Fibroblast of skin of right quadriceps (primary cell): ENCODE results near the gene DOCK2.
"Not testable (repeated sequence)": the region's sequence is repeated elsewhere in the genome, so short reads cannot be mapped to it uniquely, and the experiment has no call there.

Source experiments
- DNase-seq: peaks from one replicate; pipeline ENCODE4 v3.0.0-alpha.2; 2013

Gene DOCK2

DNA sequence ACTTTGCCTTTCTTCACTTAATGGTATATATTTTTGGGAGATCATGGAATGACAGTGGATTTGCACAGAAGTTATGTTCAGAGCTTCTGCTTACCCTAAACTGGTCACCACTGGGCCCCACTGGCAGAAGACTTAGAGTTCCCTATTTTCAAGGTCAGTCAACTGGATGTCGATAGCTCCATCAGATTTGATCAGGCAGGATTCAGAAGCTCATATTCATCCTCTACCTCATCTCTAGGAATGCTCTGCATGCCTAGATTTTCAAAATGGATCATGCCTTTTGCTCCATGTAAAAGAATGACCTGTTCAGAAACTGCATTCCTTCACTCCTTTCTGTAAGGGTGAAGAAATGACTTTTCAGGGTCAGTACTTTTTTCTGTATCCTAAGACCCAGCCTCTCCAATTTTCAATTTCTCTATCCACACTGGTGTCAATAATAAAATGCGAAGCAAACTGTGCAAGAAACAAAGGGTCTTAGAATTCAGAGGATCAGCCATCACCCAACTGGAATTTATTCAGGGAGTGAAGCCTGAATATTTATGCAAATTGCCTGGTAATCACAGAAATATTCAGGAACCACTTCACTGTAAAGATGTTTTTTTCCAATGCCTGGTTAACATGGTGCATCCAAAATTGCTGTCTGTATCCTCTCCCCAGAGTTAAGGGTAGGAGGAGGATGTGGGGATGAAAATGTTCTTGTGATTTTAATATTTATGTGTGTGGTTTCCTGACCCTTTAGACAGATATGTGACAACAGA, 125.4 kb downstream of the DOCK2 start:
- DNase-seq: peak; percentile 84

DNA sequence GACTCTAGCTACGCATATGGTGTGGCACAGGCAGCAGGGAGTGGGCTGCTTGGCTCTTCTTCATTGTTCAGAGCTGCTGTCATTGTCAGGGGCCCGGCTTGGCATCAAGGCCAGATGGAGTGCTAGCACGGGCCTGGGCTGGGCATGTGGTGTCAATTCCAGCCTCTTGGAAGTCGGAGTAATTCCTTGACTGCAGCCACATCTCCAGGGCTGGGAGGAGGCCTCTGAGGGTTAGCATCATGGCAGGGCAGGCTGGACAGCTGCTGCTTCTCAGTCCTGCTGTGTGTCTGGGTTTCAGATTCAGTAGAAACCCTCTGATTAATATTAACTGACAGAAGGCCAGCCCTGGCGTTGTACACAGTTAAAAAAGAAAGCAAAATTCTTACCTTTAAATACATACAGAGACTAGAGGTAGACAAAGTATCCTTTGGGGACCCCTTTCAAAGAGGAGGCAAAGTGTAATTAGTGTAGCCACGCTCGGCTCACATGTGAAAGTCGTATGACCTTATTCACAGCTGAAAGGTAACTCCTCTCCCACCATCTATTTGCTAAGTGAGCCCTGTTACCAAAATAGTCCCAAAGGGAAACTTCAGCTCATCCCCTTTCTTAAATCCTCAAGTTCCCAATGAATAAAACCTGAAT, 126.4 kb downstream of the DOCK2 start:
- peak; percentile 31 for DNase-seq

GRCh38 chr5:169764018-169764378, 126.9 kb downstream of the DOCK2 start:
- DNase-seq: no peak

- peak; percentile 74 for DNase-seq
Observed at GRCh38 chr5:169765176-169765996, 128.3 kb downstream of the DOCK2 start.

GRCh38 chr5:169766943-169767342, 129.9 kb downstream of the DOCK2 start:
- DNase-seq: not testable (repeated sequence)

DNA sequence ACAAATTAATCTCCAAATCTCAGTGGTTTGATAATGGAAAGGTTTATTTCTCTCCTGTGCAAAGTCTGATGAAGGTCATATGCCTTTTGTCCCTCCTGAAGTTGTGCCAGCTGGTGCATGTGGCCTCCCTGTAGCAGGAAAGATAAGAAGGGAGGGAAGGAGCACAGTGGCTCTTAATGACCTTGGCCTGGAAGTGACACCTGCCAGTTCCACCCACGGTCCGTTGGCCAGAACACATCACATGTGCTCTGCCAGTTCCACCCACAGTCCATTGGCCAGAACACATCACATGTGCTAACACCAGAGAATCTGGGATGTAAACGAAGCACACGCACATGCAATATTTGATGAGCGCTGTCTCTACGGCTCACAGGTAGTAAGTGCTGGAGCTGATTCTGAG, 130.9 kb downstream of the DOCK2 start:
- no peak for DNase-seq

DNA sequence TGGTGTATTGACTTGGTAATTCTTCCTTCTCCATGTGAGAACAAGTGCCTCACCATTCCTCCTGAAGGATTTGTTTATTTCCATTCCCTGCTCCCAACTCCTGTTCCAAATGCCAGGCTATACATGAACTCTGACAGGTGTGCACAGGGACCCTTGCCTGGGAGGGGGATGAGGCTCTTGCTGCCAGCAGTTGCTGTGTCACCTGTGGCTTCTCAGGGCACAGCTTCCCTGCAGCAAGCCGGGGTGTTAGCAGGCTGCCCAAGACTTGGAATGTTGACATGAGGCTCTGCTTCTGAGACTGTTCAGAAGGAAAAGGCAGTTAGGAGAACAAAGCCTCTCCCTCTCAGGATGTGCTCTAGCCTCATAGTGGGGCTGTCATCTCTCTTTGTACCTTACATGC, 131.3 kb downstream of the DOCK2 start:
- no peak for DNase-seq

- no peak for DNase-seq
Observed at GRCh38 chr5:169770109-169770508, 133.0 kb downstream of the DOCK2 start.

DNA sequence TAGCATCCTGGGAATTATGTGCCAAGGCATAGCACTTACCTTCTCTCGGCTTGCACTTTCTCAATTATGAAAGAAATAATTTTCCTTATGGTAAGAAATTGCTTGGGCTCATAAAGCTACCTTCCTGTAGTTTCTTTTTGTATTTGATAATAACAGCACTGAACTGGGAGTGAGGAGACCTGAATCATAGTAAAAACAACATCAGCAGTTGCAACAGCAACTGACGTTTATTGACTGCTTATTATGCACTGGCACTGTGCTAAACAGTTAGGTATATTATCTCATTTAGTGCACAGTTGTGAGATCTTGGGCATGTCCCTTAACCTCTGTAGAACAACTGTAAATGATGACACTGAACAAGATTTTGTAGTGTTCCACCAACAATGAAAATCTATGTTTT, 135.2 kb downstream of the DOCK2 start:
- no peak for DNase-seq

DNA sequence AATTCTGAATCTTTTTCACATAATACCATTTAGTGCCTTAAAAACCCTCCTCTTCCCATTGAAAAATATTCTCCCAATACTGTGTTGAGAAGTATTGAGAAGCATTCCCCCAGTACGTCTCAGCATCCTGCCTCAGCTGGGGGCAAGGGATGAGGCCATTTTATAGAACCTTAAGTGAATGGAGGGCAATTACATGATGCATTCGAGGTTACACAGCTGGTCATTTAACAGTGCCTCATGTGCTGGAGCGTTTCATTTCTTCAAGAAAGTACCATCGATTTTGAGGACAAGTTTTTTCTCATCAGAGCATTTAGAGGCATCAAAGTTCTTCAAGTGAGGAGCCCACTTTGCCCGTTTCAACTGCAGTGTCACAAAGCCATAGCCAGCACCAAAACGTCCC, 135.6 kb downstream of the DOCK2 start:
- peak; percentile 32 for DNase-seq

DNA sequence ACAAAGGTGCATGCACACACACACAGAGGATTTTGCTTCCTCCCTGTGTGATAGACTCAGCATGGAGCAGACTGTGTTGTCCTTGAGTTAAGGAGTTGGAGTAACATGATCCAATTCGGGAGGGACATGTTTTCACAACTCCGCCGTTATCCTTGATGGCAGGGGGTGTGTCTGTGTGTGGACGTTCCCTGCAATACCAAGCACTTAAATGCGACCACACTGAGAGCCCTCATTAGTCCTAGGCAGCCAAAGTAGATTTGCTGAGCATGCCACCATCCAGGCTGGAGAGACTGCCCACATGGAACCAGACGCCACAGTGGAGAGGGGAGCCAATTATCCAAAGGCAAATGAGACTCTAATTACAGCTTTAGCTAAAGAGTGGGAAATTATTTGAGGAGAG, 140.1 kb downstream of the DOCK2 start:
- no peak for DNase-seq

DNA sequence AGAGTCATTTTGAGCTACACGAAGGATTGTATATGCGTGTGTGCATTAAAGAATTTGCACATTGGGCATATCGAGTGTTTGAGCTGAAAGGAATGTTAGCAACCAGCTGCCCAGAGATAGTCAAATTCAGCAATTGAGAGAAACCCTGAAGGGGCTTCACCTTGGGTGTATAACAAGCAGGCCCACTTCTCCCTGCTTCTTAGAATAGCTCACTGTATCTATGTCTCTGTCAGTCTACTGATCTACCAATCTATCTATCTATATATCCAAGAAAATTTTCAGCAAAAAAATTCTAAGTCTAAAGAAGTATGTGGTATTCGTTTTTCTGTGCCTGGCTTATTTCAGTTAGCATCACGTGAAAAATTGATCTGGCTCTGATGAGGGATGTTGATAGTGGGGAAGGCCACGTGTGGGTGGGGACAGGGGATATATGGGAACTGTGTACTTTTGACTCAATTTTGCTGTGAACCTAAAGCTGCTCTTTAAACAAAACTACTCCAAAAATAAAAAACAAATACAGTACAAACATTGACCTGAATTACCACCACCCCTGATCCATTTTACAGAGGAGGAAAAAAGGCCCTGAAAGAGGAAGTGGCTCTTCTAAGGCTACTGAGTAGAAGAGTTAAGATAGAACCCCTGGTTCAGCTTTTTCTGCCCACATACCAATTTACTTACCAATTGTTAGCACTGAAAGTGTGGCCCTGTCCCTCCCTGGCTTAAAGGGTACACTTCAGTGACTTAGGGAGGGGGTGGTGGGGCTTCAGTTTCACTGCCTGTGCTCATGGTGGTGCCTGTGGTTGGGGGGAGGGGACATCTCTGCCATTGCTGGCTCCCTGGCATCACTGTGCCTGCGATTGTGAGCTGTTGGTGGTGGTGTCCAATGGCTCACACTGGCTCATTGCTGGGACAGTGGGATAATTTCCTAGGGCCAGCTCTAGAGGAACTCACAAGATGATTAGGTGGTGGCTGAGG, 141.8 kb downstream of the DOCK2 start:
- no peak for DNase-seq

DNA sequence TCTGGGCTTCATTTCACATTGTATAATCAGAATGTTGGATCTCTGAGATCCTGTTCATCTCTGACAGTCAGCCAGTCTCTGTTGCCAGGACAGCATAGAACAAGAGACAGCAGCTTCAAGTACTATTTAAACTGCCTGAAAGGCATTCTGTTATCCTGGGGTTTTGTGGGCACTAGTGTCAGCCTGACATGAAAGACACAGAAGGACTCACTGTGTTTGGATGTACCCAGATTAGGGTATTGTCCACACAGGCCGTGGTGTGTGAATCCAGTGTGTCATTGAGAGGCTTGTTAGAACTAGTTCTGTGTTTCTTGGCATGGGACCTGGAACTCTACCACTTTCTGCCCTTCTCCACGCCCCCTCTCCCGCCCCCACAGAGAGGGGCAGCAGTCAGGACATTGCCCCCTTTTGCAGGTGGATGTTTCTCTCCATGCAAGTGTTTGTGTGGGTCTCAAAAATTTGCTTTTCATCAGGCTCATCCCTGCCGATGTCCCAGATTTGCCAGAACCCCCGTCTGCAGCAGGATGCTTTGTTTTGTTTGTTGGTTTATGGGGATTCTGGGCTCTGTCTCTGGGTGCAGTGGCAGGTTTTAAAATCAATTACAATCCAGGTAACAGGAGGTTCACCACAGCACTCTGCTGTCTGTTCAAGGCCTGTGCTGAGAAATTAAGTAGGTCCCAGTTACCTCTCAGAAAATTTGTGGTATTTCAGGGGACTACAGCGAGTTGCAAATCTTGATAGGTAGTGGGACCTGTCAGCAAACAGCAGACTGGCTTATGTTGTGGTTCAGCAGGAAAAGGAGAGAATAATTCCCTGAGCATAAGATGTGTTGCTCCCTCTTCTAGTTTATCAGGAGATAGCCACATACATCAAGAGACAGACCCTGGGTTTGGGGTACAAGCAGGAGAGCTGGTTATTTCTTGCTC, 144.6 kb downstream of the DOCK2 start:
- DNase-seq: no peak

GRCh38 chr5:169785771-169786618, 148.9 kb downstream of the DOCK2 start:
- DNase-seq: peak; percentile 49

- peak; percentile 77 for DNase-seq
Observed at GRCh38 chr5:169788168-169788567, 151.1 kb downstream of the DOCK2 start.

DNA sequence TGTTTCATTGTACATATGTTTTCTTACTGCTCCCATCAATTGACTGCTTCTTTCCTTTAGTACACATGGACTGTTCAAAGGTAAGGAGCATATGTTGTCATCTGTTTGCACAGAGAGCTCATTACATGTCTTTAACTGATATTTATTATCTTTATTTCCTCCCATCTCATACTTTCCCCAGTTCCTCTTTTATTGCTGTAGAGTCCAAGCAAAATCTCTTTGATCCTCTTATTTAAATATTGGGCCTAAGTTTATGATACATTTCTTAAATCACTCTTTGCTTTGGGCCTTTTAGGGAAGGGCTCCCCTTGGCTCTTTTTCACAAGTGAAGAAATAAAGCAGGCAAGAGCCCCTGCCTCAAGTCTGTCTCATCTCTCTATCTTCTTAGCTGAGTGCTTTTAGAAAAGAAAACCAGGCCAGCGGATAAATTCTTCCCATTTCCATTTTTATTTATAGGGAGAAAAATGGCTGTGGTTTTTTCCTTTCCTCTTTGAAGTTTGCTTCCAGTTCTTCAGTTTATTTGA, 152.4 kb downstream of the DOCK2 start:
- no peak for DNase-seq

GRCh38 chr5:169791251-169791650, 154.2 kb downstream of the DOCK2 start:
- peak; percentile 43 for DNase-seq

GRCh38 chr5:169795338-169795737, 158.3 kb downstream of the DOCK2 start:
- DNase-seq: peak; percentile 53

GRCh38 chr5:169796731-169797130, 159.7 kb downstream of the DOCK2 start:
- DNase-seq: no peak

DNA sequence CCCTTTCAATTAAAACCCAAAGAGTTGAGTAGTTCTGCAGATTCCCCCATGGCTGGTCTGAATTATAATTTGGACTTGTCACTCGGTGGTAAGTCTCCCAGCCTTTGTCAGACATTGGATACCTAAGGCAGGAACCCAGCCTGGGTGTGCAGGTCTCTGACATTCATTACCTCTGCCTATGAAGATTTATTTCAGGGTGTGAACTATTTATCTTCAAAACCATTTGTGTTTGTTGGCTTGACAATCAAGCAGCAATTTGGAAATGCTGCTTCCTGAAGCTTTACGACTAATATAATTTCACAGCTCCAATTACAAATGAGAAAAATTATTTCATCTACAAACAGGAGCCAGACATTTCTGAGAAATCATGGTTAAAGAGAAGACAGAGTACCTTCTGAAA, 160.5 kb downstream of the DOCK2 start:
- no peak for DNase-seq
